ENCODE results near the gene FNBP1L.

Gene FNBP1L

DNA sequence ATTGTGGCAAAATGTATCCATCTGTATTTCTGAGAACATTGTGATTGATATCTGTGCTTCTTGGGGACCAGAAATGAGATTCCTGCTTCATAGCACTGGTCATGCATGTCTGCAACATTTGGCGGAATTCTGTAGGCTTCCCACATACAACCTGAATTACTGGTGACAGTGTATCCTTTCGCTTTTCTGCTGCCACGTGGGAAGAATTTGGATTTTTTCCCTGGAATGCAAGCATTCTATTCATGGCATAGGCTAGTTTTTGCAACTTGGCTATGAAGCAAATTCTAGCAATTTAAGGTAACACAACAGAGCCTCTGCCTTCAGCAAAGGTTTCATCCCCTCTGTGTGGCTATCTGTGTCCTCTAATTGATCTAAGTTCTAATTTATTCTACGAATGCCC is 147.8 kb downstream of the FNBP1L start:
- peak in 1 of 2 experiments; percentile 43 for DNase-seq

- peak in 1 of 2 experiments; percentile 32 for DNase-seq
Observed at GRCh38 chr1:93596329-93597089, 148.6 kb downstream of the FNBP1L start.

- peak; percentile 96 to 99 for DNase-seq
Observed at GRCh38 chr1:93597709-93598108, 149.8 kb downstream of the FNBP1L start.

DNA sequence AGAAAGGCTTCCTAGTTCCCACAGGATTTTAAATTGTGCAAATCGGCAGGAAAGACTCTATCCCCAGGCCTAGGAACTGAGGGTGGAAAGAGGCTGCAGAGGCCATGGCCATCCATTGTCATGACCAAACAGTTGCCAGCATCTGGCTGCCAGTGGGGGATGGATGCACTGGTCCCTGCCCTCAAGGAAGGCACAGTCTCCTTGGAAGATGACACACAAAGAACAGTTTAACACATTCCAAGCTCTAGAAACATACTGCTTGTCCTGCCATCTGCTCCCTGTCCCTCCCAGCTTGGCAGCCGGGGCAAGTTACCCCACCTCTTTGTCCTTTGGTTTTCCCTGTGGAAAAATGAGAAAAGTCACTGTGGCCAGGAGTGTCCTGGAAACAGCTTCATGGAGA is 150.5 kb downstream of the FNBP1L start:
- DNase-seq, result peak; percentile 48 to 65

- DNase-seq, result no peak
Observed at GRCh38 chr1:93598861-93599439, 151.0 kb downstream of the FNBP1L start.

- no peak for DNase-seq
Observed at GRCh38 chr1:93599479-93599878, 151.6 kb downstream of the FNBP1L start.

DNA sequence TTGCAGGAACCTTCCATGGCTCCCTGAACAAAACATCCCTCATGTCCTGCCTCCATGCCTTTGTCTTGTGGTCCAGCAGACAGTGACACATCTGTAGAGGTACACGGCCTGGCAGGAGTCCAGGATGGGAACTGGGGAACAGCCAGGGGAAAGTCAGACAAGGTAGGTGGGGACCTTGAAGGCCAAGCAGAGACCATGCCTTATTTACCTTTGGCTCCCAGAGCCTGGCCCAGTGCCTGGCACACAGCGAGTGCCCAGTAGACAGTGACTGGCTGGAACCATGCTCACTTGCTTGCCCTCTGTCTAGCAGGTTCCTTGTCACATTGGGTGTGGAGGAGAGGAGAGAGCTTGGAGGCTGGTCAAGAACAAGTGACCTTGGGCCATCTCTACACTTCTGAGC is 152.7 kb downstream of the FNBP1L start:
- DNase-seq, result no peak

DNA sequence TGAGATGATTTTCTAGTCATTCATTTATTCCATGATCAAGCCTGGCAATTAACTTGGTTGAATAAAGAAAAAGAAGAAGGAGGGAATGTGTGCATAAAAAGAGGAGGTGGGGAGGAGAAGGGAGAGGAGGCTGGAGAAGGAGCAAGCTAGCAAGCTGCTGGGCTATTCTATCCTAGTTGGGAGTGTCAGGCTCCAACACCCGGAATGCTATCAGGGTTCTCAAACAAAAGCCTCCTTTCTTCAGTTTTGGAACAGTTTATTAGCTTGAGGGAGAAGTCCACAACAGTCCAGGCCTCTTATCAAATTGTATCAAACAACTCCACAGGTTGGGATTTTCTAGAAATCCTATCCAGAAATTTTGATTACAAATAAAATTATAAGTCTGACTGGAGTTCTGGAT is 153.8 kb downstream of the FNBP1L start:
- DNase-seq, result no peak

- DNase-seq, result no peak
Observed at GRCh38 chr1:93602101-93602500, 154.2 kb downstream of the FNBP1L start.

GRCh38 chr1:93603106-93603505 is 155.2 kb downstream of the FNBP1L start:
- DNase-seq, result no peak

DNA sequence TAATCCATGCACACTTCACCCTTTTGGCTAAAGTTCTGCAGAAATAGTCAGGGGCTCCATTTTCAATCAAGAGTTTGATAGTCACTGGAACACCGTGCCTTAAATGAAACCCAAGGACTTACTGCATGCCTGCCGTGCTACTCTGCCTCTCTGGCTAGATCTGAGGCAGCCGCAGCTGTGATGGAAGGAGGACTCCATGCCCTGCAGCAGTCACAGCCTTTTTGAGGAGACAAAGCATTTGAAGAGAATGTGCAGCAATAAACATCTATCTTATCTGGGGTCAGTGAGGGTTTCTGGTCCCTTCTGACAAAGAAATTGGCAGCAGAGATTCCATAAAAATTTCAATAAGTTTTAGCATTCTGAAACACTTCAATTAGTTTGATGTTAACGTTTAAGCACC is 155.7 kb downstream of the FNBP1L start:
- no peak for DNase-seq

All from NCI-H446 (cell line).